Measurements from ENCODE around the gene PTPRN2. TPM values are rescaled to one million over a fixed set of nuclear protein-coding genes. Genes with fewer than 3 reads are reported as not detected.

PTPRN2 gene
- total and polyA plus RNA-seq, 2 of the 8 experiments (the other 6 are each of a cell fraction or from before 2014, with no cell fraction given) = 2.6 to 4.5 TPM

DNA sequence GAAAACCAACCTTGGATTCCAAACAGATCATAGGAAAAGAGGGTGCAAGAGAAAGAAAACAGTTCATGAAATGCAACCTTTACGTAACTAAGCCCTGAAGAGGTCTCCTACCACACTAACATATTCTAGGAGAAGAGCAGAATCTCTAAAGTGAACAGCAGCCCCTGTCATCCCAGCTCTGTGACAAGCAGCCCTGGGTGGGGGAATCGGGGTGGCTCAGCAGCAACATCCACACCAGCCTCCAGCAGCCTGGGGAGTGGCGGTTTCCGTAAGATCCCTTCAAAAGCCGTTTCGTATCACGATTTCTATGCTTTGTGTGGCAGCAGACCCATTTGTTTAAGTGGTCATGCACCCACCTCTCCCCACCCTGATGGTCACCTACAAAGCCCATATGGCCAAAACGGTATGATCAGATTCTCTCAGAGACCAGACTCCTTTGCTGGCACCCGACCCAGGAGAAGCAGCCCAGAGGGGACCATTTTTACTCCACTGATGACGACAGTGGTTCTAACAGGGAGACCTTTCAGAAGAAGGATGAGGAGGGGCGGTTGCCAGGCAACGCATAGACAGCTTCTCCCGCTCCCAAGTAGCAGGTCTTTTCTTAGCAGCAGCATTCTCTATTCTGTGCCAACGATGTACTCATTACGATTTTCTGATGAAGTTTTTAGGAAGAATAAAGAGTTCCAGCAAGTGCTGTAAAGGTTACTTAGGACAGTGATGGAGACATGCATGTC, 950.2 kb downstream of the PTPRN2 start:
- no peak overlapping the region for H2AFZ ChIP-seq (ENCODE audit: low read length)
- POLR2A ChIA-PET (ENCODE audit: partially characterized antibody) = no interaction called here
- H3K23me2 ChIP-seq (ENCODE audit: low read depth, low read length) = no peaks in the 10 kb centered on the region
- no peak overlapping the region for H4K8ac ChIP-seq (ENCODE audit: extremely low read depth, insufficient read depth, low read length)
- FAIRE-seq (no peak), DNase-seq (ENCODE audit: low read depth in 1 of 2, low spot score in 2 of 2) (no peak)
- no peak overlapping the region for H4K91ac ChIP-seq (replicated peaks; ENCODE audit: insufficient read length, low read length)
- no peak overlapping the region for H3K4me2 ChIP-seq (ENCODE audit: insufficient read depth in 1 of 2, low read depth in 2 of 2, low read length in 2 of 2)
- H3K56ac ChIP-seq (replicated peaks; ENCODE audit: insufficient read length, low read depth, low read length) = no peak overlapping the region
- H3K14ac ChIP-seq (ENCODE audit: insufficient read length) = no peak overlapping the region
- no peaks in the 10 kb centered on the region; a peak in 1 of 8 replicates for H3K36me3 ChIP-seq (ENCODE audit: control insufficient read depth in 2 of 4, insufficient read depth in 4 of 4, low read length in 3 of 4)
- no peak overlapping the region for H2BK12ac ChIP-seq (ENCODE audit: low read depth, low read length)
- no peak overlapping the region for H3K23ac ChIP-seq (ENCODE audit: insufficient read length)
- H4K20me1 ChIP-seq (replicated peaks in 1 of 2; ENCODE audit: control insufficient read depth in 1 of 2, insufficient read depth in 2 of 2, low read length in 2 of 2) = no peaks in the 10 kb centered on the region
- no peak overlapping the region for H3K18ac ChIP-seq (ENCODE audit: extremely low read depth, low read length)
- no peak overlapping the region for H3K4ac ChIP-seq (replicated peaks; ENCODE audit: insufficient read length, low read depth, low read length)
- no peak overlapping the region for H2BK5ac ChIP-seq (ENCODE audit: low read depth, low read length)
- 83% methylated on average over 15 of the region's 15 CpGs; no CpG with 5 or more reads in 1 of the 2 experiments for WGBS, 2 experiments (ENCODE audit: extremely low coverage in 1 of 2, insufficient coverage in 1 of 2, insufficient read length in 1 of 2, insufficient replicate concordance in 2 of 2, low coverage in 1 of 2, low lambda C conversion rate in 2 of 2, missing lambda C conversion rate in 1 of 2)
- H2AK5ac ChIP-seq (ENCODE audit: low read depth, low read length) = no peak overlapping the region
- H3K79me1 ChIP-seq (ENCODE audit: low read depth, low read length) = no peaks in the 10 kb centered on the region
- peaks cover 15 to 23% of the 10 kb centered on the region in 2 experiments; a peak in 3 of 4 replicates for H3K9me3 ChIP-seq (ENCODE audit: insufficient read depth in 2 of 2, low read depth in 1 of 2, low read length in 1 of 2)
- H3K9ac ChIP-seq (replicated peaks in 1 of 4; ENCODE audit: extremely low read depth in 1 of 4, low read depth in 3 of 4, low read length in 3 of 4) = no peak overlapping the region
- no peak overlapping the region for H3K4me3 ChIP-seq (ENCODE audit: extremely low read depth in 1 of 4, insufficient read depth in 2 of 4, low read depth in 3 of 4, low read length in 4 of 4)
- 0 out of 7 replicates have a peak, but pooled peaks cover 0 to 2% (median 0%) of the 10 kb centered on the region in 4 experiments for H3K4me1 ChIP-seq (replicated peaks in 1 of 4; ENCODE audit: control insufficient read depth in 3 of 4, insufficient read depth in 4 of 4, low read length in 3 of 4)
- no peak overlapping the region for H3K27ac ChIP-seq (ENCODE audit: low read depth, low read length)
- CTCF ChIA-PET (ENCODE audit: partially characterized antibody) = interaction anchor here (0.6 kb wide), 1 partner anchor 21 kb away, joined by 3 read pairs; no protein-coding TSS in a partner anchor
- H2BK120ac ChIP-seq (replicated peaks; ENCODE audit: low read depth, low read length) = no peak overlapping the region
- no peak overlapping the region for H2BK15ac ChIP-seq (ENCODE audit: low read length)
- no peaks in the 10 kb centered on the region for H3K27me3 ChIP-seq (replicated peaks in 1 of 4; ENCODE audit: control insufficient read depth in 3 of 4, extremely low read depth in 1 of 4, insufficient read depth in 3 of 4, low read length in 3 of 4)
- no peak overlapping the region for H2BK20ac ChIP-seq (ENCODE audit: low read length)
- H4K5ac ChIP-seq (ENCODE audit: insufficient read length, low read depth, low read length) = no peak overlapping the region
- H3K79me2 ChIP-seq (ENCODE audit: control insufficient read depth in 1 of 2, insufficient read depth in 2 of 2, low read length in 2 of 2) = no peaks in the 10 kb centered on the region
- TF ChIP-seq E2F6 (IDR thresholded peaks at IDR 0.05) (no peak), NANOG (IDR thresholded peaks at IDR 0.05; ENCODE audit: insufficient read depth, low read depth, low read length, poor library complexity, severe bottlenecking) (no peak), POLR2AphosphoS5 (IDR thresholded peaks at IDR 0.05; ENCODE audit: low read depth, low read length) (no peak), GABPA (IDR thresholded peaks at IDR 0.05; ENCODE audit: borderline replicate concordance, insufficient read depth, low read length) (no peak), CBX8 (IDR thresholded peaks at IDR 0.05; ENCODE audit: borderline replicate concordance, low read depth, low read length) (no peak), RBBP5 (IDR thresholded peaks at IDR 0.05; ENCODE audit: borderline replicate concordance, low read depth, low read length) (no peak)

Measured in H1 (cell line).